CD14-positive monocyte (primary cell): Measurements from ENCODE around the gene URAD. TPM values are rescaled to one million over a fixed set of nuclear protein-coding genes. Genes with fewer than 3 reads are reported as not detected.
A peak's percentile ranks its signal among the peaks of the same experiment; 100 is the strongest.

Experiments used
- DNase-seq, 3 donors: peaks; one replicate each; pipeline ENCODE4 v3.0.0-alpha.2; 2011 to 2022
- H2AFZ ChIP-seq: 2 replicates; pipeline ENCODE4 v1.6.0; 2012; ENCODE audit warnings: mild to moderate bottlenecking, low read depth, low read length, inconsistent platforms; ENCODE audit not compliant: insufficient read depth, poor library complexity, severe bottlenecking
- H3K27ac ChIP-seq, 2 donors: 1 replicate in 1 of 2; 2 replicates in 1 of 2; pipeline ENCODE4 v1.5.1; 2012 to 2013; ENCODE audit warnings: low read length in 2 of 2, control low read depth in 1 of 2, inconsistent platforms in 1 of 2, low read depth in 1 of 2, mild to moderate bottlenecking in 1 of 2
- H3K27me3 ChIP-seq, 2 donors: one replicate each; pipeline versions ENCODE4 v1.6.0 to v1.6.1; 2011 to 2013; ENCODE audit warnings: low read length in 2 of 2; ENCODE audit not compliant: control insufficient read depth in 2 of 2, insufficient read depth in 2 of 2
- H3K36me3 ChIP-seq, 2 donors: replicated peaks in 1 of 2; 1 replicate in 1 of 2; 2 replicates in 1 of 2; pipeline versions ENCODE4 v1.5.1 to v1.6.1; 2012 to 2013; ENCODE audit warnings: low read length in 2 of 2, control low read depth in 1 of 2, inconsistent platforms in 1 of 2, mild to moderate bottlenecking in 1 of 2; ENCODE audit not compliant: insufficient read depth in 2 of 2, control insufficient read depth in 1 of 2
- H3K4me1 ChIP-seq, 2 donors: 1 replicate in 1 of 2; 2 replicates in 1 of 2; pipeline versions ENCODE4 v1.5.1 to v1.6.1; 2012 to 2013; ENCODE audit warnings: low read length in 2 of 2, control low read depth in 1 of 2, inconsistent platforms in 1 of 2, mild to moderate bottlenecking in 1 of 2, moderate library complexity in 1 of 2; ENCODE audit not compliant: insufficient read depth in 2 of 2, control insufficient read depth in 1 of 2
- H3K4me2 ChIP-seq: replicated peaks from 2 replicates; pipeline ENCODE3; 2012; ENCODE audit warnings: low read length, moderate library complexity, mild to moderate bottlenecking; ENCODE audit not compliant: poor library complexity, severe bottlenecking; ENCODE audit errors: extremely low read depth
- H3K4me3 ChIP-seq, 3 experiments: fragments of 200-600 bp in 1 of 3; sonication (generic) in 1 of 3; replicated peaks in 1 of 3; 1 replicate in 2 of 3; 2 replicates in 1 of 3; pipeline ENCODE4 v1.5.1; 2011 to 2013; ENCODE audit warnings: low read length in 3 of 3, mild to moderate bottlenecking in 3 of 3, control low read depth in 2 of 3, low read depth in 2 of 3, inconsistent platforms in 1 of 3, moderate library complexity in 1 of 3
- H3K79me2 ChIP-seq: 2 replicates; pipeline ENCODE4 v1.6.0; 2012; ENCODE audit warnings: mild to moderate bottlenecking, control low read depth, inconsistent platforms, low read length, moderate library complexity; ENCODE audit not compliant: insufficient read depth
- H3K9ac ChIP-seq: 2 replicates; pipeline ENCODE4 v1.6.0; 2017; ENCODE audit warnings: low read length, mild to moderate bottlenecking; ENCODE audit not compliant: insufficient read depth, poor library complexity, severe bottlenecking
- H3K9me3 ChIP-seq, 2 donors: replicated peaks in 1 of 2; 1 replicate in 1 of 2; 2 replicates in 1 of 2; pipeline versions ENCODE4 v1.5.1 to v1.6.1; 2012 to 2013; ENCODE audit warnings: low read length in 2 of 2, control low read depth in 1 of 2; ENCODE audit not compliant: control insufficient read depth in 1 of 2, insufficient read depth in 1 of 2
- H4K20me1 ChIP-seq: 2 replicates; pipeline ENCODE4 v1.6.0; 2012; ENCODE audit warnings: mild to moderate bottlenecking, low read length, control low read depth, moderate library complexity; ENCODE audit not compliant: insufficient read depth
- H3K27ac Mint-ChIP-seq, 7 donors: one replicate each; pipeline ENCODE4 v1.8.0; 2020; ENCODE audit warnings: mild to moderate bottlenecking in 7 of 7, mixed read lengths in 7 of 7, moderate library complexity in 6 of 7, inconsistent platforms in 2 of 7
- H3K27me3 Mint-ChIP-seq, 3 donors: one replicate each; pipeline ENCODE4 v1.8.0; 2021 to 2022; ENCODE audit warnings: low read depth in 3 of 3, mild to moderate bottlenecking in 3 of 3, mixed read lengths in 3 of 3, moderate library complexity in 3 of 3, inconsistent platforms in 1 of 3
- H3K36me3 Mint-ChIP-seq, 2 donors: one replicate each; pipeline ENCODE4 v1.8.0; 2020; ENCODE audit warnings: mixed read lengths in 2 of 2, inconsistent platforms in 1 of 2, mild to moderate bottlenecking in 1 of 2
- H3K4me1 Mint-ChIP-seq: one replicate; pipeline ENCODE4 v1.8.0; 2020; ENCODE audit warnings: mild to moderate bottlenecking, mixed read lengths
- H3K4me3 Mint-ChIP-seq, 2 donors: one replicate each; pipeline ENCODE4 v1.8.0; 2020; ENCODE audit warnings: mild to moderate bottlenecking in 2 of 2, mixed read lengths in 2 of 2, moderate library complexity in 1 of 2
- H3K9me3 Mint-ChIP-seq, 7 donors: one replicate each; pipeline ENCODE4 v1.8.0; 2020 to 2022; ENCODE audit warnings: mixed read lengths in 7 of 7, mild to moderate bottlenecking in 6 of 7, moderate library complexity in 6 of 7, inconsistent platforms in 2 of 7
- CTCF ChIP-seq: fragments of 200-600 bp; IDR thresholded peaks from one replicate; pipeline ENCODE4 v1.8.0; 2022; ENCODE audit warnings: antibody characterized with exemption, mild to moderate bottlenecking
- WGBS: methylation state at CpG from one replicate; pipeline ENCODE4 v1.1.5; 2013; ENCODE audit warnings: missing lambda C conversion rate; ENCODE audit not compliant: insufficient coverage; 5-methylcytosine and 5-hydroxymethylcytosine counted together
- intact Hi-C, 2 donors: fragments of 100-400 bp; cut with micrococcal nuclease; formaldehyde crosslinking; loops; one replicate each; pipeline versions ENCODE4 v1.15.0 to v1.15.1; 2023
- polyA plus RNA-seq, 3 donors: library from polyadenylated mRNA; depleted of rRNA in 1 of 3; unstranded in 2 of 3; stranded (reverse) in 1 of 3; fragments of 300-500 nt in 2 of 3; fragments of >200 nt in 1 of 3; fragmentation: Illumina TruSeq in 2 of 3; gene quantifications; 1 replicate in 2 of 3; 2 replicates in 1 of 3; pipeline ENCODE4 v1.2.3, GENCODE V29; 2012 to 2021

URAD gene
- polyA plus RNA-seq, 3 donors: 0.12 TPM; not detected in 2

DNA sequence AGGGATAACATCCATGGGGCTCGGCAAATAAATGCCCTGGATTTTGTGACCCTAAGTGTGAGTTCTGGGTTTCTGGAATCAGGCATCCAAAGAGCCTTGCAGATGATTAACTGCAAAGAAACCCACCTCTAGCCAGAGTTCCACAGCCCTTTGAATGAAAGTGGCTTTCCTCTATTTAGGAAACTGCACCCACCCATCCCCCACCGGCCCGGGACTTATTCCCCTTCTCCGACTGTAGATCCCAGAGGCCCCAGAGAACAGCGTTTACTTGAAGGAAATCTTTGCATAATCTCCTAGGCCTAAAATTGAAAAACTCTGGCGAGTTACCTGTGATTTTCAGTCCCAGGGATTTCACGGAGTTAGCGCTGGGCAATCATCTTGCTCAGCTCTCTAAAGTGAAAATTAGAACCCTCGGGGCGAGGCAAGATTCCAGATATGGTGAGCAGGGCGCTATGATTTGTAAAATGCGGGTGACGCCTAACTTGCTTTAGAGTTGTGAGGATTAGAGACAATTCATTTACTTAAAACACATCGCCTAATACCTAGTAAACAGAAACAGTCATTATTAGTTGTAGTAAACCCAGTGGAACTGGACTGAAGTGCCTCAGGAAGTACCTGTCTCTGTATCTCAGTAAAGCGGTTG lies 9.4 kb downstream of the URAD start:
- Mint-ChIP-seq H3K4me1 (peaks cover 29% of the 10 kb centered on the region), H3K9me3 (peaks cover 0 to 20% (median 2%) of the 10 kb centered on the region in 7 donors), H3K4me3 (peak overlapping the region in 1 of 2 donors; percentile 81), H3K27ac (no peak overlapping the region), H3K27me3 (peaks cover 87 to 98% (median 93%) of the 10 kb centered on the region in 3 donors), H3K36me3 (no peaks in the 10 kb centered on the region)
- no peak for TF ChIP-seq CTCF
- intact Hi-C loops: no loop called here
- no peak overlapping the region for H3K4me3 ChIP-seq
- DNase-seq: no peak
- H3K4me2 ChIP-seq: no peak overlapping the region
- no peak overlapping the region for H3K9ac ChIP-seq
- no peaks in the 10 kb centered on the region for H3K79me2 ChIP-seq
- H3K27ac ChIP-seq: no peak overlapping the region
- whole genome bisulfite sequencing: 14% methylated on average over 8 of the region's 15 CpGs
- H4K20me1 ChIP-seq: no peaks in the 10 kb centered on the region
- no peak overlapping the region for H2AFZ ChIP-seq
- peaks cover 0 to 37% of the 10 kb centered on the region in 2 donors for H3K9me3 ChIP-seq
- peaks cover 78 to 91% of the 10 kb centered on the region in 2 donors for H3K27me3 ChIP-seq
- peaks cover 8 to 12% of the 10 kb centered on the region in 2 donors for H3K4me1 ChIP-seq
- no peaks in the 10 kb centered on the region for H3K36me3 ChIP-seq

GRCh38 chr13:27978301-27978968 lies 10.1 kb downstream of the URAD start:
- Histone ChIP-seq H3K27me3 (peaks cover 85 to 95% of the 10 kb centered on the region in 2 donors), H4K20me1 (no peaks in the 10 kb centered on the region), H3K9ac (no peak overlapping the region), H3K36me3 (no peaks in the 10 kb centered on the region), H3K4me3 (no peak overlapping the region), H3K9me3 (peaks cover 0 to 37% of the 10 kb centered on the region in 2 donors), H3K4me1 (peaks cover 8 to 12% of the 10 kb centered on the region in 2 donors), H3K79me2 (no peaks in the 10 kb centered on the region), H2AFZ (no peak overlapping the region), H3K27ac (no peak overlapping the region), H3K4me2 (no peak overlapping the region)
- peaks cover 0 to 20% (median 4%) of the 10 kb centered on the region in 7 donors for H3K9me3 Mint-ChIP-seq
- H3K4me1 Mint-ChIP-seq: peaks cover 29% of the 10 kb centered on the region
- H3K27ac Mint-ChIP-seq: peak overlapping the region in 1 of 7 donors; percentile 61
- no peak for DNase-seq
- no peak for TF ChIP-seq CTCF
- intact Hi-C loops: no loop called here
- H3K27me3 Mint-ChIP-seq: peaks cover 90 to 100% (median 96%) of the 10 kb centered on the region in 3 donors
- H3K36me3 Mint-ChIP-seq: no peaks in the 10 kb centered on the region
- H3K4me3 Mint-ChIP-seq: peak overlapping the region in 1 of 2 donors; percentile 81
- WGBS: 4% methylated on average over 65 of the region's 65 CpGs
